G401 (cell line): ENCODE data around the gene BBLN. TPM values are rescaled to one million over a fixed set of nuclear protein-coding genes. Genes with fewer than 3 reads are reported as not detected.
"Not testable (repeated sequence)": the region's sequence is repeated elsewhere in the genome, so short reads cannot be mapped to it uniquely, and the experiment has no call there.

Experiments
- DNase-seq: peaks from one replicate; pipeline ENCODE4 v3.0.0-alpha.2; 2015; ENCODE audit warnings: low spot score
- in situ Hi-C: cut with HindIII; loops from 2 replicates; pipeline ENCODE4 v1.10.0; 2016; ENCODE audit warnings: low sequenced_read_pairs, mixed read lengths
- total RNA-seq: library from RNA; depleted of rRNA; stranded (reverse); fragments of >200 nt; shearing (Covaris generic); gene quantifications from 2 replicates; pipeline ENCODE4 v1.2.3, GENCODE V29; 2014

The BBLN gene
- total RNA-seq, 1 experiment from 2014 or later, result 125 TPM

DNA sequence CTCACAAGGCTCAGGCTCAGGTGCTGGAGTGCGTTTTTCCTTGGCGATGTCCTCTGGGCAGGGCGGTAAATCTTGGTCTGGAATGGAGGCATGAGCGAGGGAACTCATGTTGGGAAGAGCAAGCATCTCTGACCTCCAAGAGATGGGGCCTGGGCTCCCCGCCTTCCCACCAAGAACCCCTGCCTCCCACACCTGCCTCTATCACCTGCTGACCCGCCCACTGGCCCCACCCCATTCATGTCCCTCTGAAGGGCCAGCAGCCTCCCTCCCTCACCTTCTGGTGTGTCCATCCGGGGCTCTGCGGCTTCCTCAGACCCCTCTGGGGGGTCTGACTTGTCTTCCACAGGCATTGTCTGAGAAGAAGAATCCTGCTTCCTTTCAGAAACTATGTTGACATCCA is 20.4 kb downstream of the BBLN start:
- in situ Hi-C loops, result no loop called here

DNA sequence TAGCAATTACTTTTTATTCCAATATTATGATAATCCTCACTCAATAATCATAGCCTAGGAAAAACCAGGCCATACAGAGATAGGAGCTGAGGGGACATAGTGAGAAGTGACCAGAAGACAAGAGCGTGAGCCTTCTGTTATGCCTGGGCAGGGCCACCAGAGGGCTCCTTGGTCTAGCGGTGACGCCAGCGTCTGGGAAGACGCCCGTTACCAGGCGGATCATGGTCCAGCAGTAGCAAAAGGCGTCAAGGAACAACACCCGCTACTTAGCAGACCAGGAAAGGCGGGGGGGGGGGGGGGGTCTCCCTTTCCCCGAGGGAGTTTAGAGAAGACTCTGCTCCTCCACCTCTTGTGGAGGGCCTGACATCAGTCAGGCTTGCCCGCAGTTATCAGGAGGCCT is 21.4 kb downstream of the BBLN start:
- peak; percentile 69 for DNase-seq
- in situ Hi-C loops, result not testable (repeated sequence)

More for the DNA sequence above, 20.4 kb downstream of the BBLN start:
- DNase-seq, result no peak

DNA sequence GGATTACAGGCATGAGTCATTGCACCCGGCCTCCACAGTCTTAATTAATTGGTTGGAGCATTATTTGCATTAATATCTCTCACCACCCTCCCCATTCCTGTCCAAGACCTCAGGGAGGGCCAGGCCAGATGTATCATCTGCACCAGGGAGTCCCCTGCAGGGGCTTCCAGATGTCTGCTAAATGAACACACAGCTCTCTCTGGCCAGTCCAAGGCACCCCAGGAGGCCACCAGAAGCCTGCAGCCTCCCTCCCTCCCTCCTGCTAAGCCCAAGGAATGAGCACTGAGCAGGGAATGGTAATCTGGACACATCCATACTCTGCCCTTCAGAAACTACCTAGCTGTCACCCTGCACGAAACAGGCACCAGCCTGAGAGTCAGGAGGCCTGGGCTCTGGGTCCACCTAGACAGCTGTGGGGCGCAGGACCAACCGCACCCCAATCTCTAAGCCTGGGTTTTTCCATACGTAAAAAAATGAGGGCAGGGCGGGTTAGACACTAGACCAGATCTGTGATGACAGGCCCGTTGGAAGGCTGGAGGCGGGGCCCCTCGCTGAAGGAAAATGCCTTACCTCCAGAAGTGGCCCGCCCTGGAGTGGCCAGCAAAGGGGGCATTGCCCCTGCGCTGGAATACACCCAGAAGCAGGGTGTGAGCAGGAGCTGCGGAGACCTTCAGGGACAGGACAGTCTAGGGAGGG is 23.0 kb downstream of the BBLN start:
- in situ Hi-C loops, result no loop called here
- no peak for DNase-seq

DNA sequence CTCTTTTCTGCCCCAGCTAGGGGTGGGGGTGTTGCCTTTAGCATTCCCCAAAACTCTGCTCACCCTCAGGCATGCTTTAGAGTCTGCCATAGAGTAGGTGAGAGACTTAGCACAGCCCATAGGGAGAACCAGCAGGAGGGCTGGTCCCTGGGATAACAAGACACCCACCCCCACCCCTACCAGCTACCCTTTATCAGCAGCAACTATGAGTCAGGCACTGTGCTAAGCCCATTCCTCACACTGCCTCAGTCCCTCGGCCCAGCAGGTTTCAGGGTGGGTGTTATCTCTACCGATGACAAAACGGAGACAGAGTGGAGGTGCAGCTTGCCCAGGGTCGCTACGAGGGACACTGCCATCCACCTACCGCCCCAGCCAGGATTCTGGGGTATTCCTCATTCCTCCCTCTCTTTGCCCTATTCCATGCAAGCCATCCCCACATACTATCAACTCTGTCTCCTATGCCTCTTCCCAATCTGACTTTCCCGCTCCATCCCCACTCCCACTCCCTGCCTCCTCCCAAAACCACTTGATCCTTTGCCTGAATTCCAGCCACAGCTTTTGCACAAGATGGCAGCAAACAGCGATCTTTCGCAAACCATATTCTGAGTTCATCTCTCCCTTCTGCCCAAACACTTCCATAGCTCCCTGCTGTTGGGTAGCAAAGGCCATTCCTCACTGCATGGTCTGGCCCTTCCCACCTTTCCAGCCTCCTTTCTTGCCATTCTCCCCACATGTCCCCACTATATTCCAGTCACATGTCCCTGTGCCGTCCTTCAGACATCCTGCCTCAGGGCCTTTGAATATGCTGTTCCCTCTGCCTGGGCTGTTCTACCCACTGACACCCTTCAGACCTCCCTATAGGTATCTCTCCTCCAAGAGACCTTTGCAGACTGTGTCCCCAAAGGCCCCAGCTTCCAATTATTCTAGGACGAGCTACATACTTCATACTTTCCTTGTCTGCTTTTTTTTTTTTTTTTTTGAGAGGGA is 26.2 kb downstream of the BBLN start:
- no peak for DNase-seq
- in situ Hi-C loops, result no loop called here

- in situ Hi-C loops, result no loop called here
- no peak for DNase-seq
Observed at GRCh38 chr9:128187361-128187760, 27.3 kb downstream of the BBLN start.

DNA sequence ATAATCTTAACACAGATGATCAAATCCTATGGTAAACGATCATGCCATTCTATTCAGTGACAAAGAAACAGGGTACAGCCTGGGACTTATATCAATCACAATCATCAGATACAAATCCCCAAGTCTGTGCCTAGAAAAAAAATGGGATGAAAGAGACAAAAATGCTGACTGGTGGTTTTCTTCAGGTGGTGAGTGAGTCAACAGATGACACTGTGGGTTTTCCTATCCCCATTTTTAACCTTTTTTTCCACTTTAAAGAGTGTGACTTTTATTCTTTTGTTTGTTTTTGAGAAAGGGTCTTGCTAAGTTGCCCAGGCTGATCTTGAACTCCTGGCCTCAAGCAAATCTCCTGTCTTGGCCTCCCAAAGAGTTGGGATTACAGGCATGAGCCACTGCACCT is 28.1 kb downstream of the BBLN start:
- DNase-seq, result no peak
- in situ Hi-C loops, result no loop called here

DNA sequence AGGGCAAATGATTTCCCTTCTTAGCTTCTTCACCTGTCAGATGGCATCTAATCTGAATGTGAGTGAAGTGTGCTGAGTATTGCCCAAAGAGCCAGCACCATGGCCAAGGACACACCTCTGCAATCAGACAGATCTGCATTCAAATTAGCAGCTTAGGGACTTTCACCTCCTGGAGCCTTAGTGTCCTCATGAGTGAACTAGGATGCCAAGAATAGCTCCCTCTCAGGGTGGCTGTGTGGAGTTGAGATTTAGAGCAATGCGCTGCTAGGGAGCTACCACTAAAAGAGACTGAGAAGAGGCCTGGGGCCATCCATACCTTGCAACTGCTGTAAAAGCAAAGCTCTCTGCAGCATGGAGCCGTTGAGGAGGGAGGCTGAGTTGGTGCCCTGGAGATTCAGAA is 29.9 kb downstream of the BBLN start:
- in situ Hi-C loops, result no loop called here
- peak; percentile 8 for DNase-seq

GRCh38 chr9:128190516-128191405 is 30.7 kb downstream of the BBLN start:
- DNase-seq, result peak; percentile 32
- in situ Hi-C loops, result no loop called here

DNA sequence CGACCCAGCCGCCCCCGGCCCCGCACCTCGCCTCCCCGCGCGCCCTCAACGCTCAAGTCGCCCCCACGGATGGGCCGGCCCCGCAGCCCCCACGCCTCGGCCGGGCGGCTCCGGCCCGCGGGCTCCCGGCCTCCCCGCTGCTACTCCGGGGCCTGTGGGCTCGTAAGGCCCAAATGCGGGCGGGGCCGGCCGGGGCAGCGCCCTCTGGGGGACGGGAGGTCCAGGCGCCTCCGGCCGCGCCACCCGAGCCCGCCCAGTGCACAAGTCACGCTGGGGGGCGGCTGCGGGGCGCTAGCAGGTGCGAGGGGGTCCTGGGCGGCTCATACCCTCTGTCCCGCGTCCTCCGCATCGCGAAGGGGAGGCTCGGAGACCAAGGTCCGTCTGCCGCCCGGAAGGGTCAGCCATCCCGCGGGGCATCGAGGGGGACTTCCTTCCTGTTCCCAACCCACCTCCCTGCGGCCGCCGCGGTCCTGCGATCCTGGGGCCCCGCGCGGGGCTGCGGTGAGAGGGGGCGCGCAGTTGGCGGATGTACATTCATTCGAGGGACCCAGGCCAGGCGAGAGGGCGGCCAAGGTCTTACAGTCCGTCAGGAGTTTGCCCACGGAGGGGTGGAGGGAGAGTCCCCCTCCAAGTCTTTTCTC is 31.5 kb downstream of the BBLN start, which contains the start of gene CIZ1:
TSS of gene CIZ1 (minus strand) at position 167 of the 641 bp plus-strand sequence. CDS start 715 bp downstream, outside the sequence.
- DNase-seq, result peak; percentile 77
- in situ Hi-C loops, result no loop called here

GRCh38 chr9:128192601-128193371 is 32.7 kb downstream of the BBLN start:
- DNase-seq, result peak; percentile 93
- in situ Hi-C loops, result no loop called here

- DNase-seq, result peak; percentile 80
- in situ Hi-C loops, result no loop called here
Observed at GRCh38 chr9:128193469-128194096, 33.5 kb downstream of the BBLN start.

GRCh38 chr9:128201441-128202369 is 41.6 kb downstream of the BBLN start:
- in situ Hi-C loops, result no loop called here
- no peak for DNase-seq

DNA sequence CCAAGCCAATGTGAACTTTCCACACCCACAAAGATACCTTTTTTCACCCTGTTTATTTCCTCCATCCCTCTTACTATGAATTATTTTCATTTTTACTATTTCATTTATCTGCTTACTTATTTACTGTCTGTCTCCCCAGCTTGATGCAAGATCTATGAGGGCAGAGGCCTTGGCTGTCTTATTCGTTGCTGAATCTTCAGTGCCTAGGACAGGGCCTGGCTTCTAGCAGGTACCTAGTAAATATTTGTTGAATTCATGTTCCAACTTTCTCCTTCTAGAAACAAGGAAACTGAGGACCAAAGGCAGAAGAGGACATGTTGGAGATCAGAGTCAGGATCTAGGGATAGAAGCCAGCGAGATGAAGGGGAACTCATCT is 42.6 kb downstream of the BBLN start:
- no peak for DNase-seq

GRCh38 chr9:128203024-128203706 is 43.1 kb downstream of the BBLN start, which contains the start of gene DNM1:
Gene DNM1 (plus strand): TSS chr9:128203379. CDS start chr9:128203471, 92 bp downstream.
- peak; percentile 75 for DNase-seq
- in situ Hi-C loops, result no loop called here

More for the DNA sequence above, 42.6 kb downstream of the BBLN start:
- in situ Hi-C loops, result no loop called here

GRCh38 chr9:128203707-128204551 is 43.9 kb downstream of the BBLN start:
- in situ Hi-C loops, result no loop called here
- peak; percentile 72 for DNase-seq
